SK-N-SH (cell line): Measurements from ENCODE around the gene ITGA2.

Source experiments
- IRF3 ChIP-seq: fragments of 150-350 bp; IDR thresholded peaks from 2 replicates; pipeline ENCODE4 v1.6.1; 2016; ENCODE audit warnings: mild to moderate bottlenecking, low read depth, low read length
- REST ChIP-seq: IDR thresholded peaks from 2 replicates; pipeline ENCODE4 v1.6.1; 2012; ENCODE audit warnings: mild to moderate bottlenecking, low read depth, low read length, moderate library complexity
- USF2 ChIP-seq: fragments of 150-350 bp; IDR thresholded peaks from 2 replicates; pipeline ENCODE4 v1.6.1; 2017; ENCODE audit warnings: antibody characterized with exemption, low read length, low read depth, borderline replicate concordance
- YY1 ChIP-seq: IDR thresholded peaks from 2 replicates; pipeline ENCODE4 v1.4.0; 2012; ENCODE audit warnings: low read depth, mild to moderate bottlenecking
- TF ChIP-seq, protein P1 (sequence below): fragments of 200-600 bp; sonication (generic); IDR thresholded peaks from 2 replicates; pipeline ENCODE4 v1.6.1; 2017; ENCODE audit warnings: antibody characterized with exemption, mild to moderate bottlenecking, moderate library complexity

DNA sequence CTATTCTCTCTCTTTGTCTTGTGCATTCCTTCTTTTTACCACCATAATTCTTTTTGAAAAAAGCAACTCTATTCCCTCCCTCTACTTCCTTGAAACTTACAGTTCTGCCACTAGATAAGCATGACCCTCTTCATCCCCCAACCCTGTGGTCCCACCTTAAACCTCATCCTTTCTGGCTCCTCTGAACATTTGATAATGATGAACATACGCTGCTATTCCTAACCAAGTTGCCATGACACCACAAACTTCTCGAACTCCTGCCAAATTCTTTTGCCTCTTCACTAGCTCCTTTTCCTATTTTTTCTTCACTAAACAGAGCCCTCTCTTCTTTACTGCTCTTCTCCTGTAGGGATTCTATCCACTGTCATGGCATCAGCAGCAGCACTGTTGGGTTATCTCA is 63.3 kb downstream of the ITGA2 start:
- TF ChIP-seq YY1 (no peak), USF2 (no peak), REST (no peak), IRF3 (no peak)
- TF ChIP-seq, protein P1, sequence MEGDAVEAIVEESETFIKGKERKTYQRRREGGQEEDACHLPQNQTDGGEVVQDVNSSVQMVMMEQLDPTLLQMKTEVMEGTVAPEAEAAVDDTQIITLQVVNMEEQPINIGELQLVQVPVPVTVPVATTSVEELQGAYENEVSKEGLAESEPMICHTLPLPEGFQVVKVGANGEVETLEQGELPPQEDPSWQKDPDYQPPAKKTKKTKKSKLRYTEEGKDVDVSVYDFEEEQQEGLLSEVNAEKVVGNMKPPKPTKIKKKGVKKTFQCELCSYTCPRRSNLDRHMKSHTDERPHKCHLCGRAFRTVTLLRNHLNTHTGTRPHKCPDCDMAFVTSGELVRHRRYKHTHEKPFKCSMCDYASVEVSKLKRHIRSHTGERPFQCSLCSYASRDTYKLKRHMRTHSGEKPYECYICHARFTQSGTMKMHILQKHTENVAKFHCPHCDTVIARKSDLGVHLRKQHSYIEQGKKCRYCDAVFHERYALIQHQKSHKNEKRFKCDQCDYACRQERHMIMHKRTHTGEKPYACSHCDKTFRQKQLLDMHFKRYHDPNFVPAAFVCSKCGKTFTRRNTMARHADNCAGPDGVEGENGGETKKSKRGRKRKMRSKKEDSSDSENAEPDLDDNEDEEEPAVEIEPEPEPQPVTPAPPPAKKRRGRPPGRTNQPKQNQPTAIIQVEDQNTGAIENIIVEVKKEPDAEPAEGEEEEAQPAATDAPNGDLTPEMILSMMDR = no peak
